GM13976 (cell line): Measurements from ENCODE around the gene THBS4.

Experiments
- DNase-seq: peaks from one replicate; pipeline ENCODE4 v3.0.0; 2012; ENCODE audit warnings: low spot score
- in situ Hi-C: fragments of 300-500 bp; cut with MboI; formaldehyde crosslinking; loops from one replicate; pipeline ENCODE4 v1.12.0; 2022; ENCODE audit warnings: low sequenced_read_pairs, mixed read lengths, inconsistent platforms; ENCODE audit not compliant: unreplicated experiment
- TF ChIP-seq, protein P1 (sequence below): IDR thresholded peaks from 2 replicates; pipeline ENCODE4 v1.5.1; 2012; ENCODE audit warnings: borderline replicate concordance, mild to moderate bottlenecking; ENCODE audit not compliant: insufficient read depth; ENCODE audit errors: extremely low read depth, missing control alignments, control extremely low read depth

THBS4 gene

DNA sequence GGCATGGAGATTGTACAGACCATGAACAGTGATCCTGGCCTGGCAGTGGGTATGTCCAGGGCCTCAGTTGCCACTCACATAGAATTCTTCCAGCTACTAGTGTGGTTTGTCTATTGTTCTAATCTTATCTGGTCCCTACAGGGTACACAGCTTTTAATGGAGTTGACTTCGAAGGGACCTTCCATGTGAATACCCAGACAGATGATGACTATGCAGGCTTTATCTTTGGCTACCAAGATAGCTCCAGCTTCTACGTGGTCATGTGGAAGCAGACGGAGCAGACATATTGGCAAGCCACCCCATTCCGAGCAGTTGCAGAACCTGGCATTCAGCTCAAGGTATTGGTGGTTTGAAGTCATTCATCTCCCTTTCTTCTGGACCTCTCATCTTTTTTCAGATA lies 43.8 kb downstream of the THBS4 start:
- TF ChIP-seq, protein P1, sequence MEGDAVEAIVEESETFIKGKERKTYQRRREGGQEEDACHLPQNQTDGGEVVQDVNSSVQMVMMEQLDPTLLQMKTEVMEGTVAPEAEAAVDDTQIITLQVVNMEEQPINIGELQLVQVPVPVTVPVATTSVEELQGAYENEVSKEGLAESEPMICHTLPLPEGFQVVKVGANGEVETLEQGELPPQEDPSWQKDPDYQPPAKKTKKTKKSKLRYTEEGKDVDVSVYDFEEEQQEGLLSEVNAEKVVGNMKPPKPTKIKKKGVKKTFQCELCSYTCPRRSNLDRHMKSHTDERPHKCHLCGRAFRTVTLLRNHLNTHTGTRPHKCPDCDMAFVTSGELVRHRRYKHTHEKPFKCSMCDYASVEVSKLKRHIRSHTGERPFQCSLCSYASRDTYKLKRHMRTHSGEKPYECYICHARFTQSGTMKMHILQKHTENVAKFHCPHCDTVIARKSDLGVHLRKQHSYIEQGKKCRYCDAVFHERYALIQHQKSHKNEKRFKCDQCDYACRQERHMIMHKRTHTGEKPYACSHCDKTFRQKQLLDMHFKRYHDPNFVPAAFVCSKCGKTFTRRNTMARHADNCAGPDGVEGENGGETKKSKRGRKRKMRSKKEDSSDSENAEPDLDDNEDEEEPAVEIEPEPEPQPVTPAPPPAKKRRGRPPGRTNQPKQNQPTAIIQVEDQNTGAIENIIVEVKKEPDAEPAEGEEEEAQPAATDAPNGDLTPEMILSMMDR: no peak
- in situ Hi-C loops: no loop called here
- no peak for DNase-seq

DNA sequence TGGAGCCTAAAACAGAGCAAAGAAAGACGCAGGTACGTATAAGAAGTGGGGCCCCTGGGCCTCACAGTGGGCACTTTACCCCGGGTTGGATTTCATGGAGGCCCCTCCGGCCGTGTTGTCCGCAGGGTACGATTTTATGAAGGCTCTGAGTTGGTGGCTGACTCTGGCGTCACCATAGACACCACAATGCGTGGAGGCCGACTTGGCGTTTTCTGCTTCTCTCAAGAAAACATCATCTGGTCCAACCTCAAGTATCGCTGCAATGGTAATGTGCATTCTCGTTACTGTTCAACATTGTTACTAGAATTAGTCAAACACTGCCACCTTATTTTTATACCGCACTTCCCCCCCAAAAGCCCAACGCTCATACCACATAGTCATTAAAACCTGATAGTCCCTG lies 47.1 kb downstream of the THBS4 start:
- DNase-seq: no peak
- TF ChIP-seq, protein P1: no peak
- in situ Hi-C loops: no loop called here

DNA sequence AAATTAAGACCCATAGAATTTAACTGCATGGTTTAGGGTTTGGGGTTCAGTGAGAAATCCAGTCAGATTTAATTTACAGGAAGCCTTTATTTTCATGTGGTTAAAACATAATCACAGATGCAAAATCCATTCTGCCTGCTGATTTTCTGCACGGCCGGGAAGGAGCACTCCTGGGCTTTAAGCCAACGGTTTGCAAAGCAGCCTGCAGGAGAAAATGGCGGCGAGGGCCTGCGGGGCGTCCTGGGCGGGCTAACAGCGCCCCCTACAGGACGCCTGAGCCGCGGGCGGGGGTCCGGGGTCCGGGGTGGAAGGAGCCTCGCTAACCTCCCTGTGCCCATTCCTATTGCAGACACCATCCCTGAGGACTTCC lies 47.6 kb downstream of the THBS4 start:
- TF ChIP-seq, protein P1: peak; percentile 44
- in situ Hi-C loops: no loop called here
- peak; percentile 75 for DNase-seq

DNA sequence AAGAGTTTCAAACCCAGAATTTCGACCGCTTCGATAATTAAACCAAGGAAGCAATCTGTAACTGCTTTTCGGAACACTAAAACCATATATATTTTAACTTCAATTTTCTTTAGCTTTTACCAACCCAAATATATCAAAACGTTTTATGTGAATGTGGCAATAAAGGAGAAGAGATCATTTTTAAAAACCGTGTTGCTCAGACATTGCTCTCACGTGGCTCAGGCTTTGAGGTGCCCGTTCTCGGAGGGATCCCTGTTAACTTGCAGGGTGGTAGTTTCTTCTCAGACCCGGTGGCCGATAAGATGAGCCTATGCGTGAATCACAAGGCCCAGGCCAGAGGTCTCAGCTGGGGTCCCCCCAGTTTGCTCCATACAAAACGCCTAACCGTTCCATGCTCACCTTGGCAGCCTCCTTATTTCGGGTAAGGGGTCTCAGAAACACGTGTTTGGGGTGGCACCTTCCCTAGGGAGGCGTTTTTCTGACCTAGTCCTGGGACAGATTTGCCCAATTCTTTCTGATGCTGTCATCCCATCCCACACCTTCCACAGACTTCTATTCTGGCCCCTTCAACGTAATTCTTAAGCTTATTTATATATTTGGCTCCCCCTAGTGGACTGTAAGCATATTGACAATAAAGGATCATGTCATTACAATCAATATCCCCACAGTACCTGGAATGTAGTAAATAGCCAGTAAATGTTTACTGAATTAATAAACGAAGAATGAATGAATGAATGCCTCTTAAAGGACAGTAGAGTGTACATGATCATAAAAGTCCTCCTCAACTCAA lies 48.1 kb downstream of the THBS4 start:
- TF ChIP-seq, protein P1: peak; percentile 64
- in situ Hi-C loops: no loop called here
- peak; percentile 79 for DNase-seq

DNA sequence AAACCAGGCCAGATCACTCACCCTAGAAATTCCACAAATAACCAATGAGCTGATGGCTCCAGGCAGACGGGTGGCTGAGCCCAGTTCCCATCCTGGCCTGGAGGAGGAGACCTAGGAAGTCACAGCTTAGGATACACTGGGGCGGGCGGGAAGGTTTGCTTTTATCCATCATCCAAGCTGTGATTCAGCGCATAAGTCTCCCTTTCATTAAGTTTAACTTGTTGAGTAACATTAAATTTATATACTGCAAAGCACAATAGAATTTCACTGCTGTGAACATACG lies 55.7 kb downstream of the THBS4 start:
- no peak for DNase-seq
- TF ChIP-seq, protein P1: no peak
- in situ Hi-C loops: loop anchor here (10.0 kb wide), 1 partner anchor 204 kb away; no protein-coding TSS in a partner anchor

DNA sequence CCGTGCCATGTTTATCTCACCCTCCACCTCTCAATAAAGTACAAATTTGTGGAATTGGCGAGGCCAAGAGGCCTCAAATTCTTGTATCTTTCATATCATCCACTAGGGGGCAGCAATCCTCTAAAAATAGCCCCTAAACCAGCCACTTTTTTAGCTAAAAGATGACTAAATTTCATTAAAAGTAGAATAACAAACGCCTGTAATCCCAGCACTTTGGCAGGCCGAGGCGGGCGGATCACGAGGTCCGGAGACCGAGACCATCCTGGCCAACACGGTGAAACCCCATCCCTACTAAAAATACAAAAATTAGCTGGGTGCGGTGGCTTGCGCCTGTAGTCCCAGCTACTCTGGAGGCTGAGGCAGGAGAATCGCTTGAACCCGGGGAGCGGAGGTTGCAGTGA lies 56.6 kb downstream of the THBS4 start:
- in situ Hi-C loops: loop anchor here (10.0 kb wide), 1 partner anchor 203 kb away; no protein-coding TSS in a partner anchor

More for the DNA sequence above, 56.6 kb downstream of the THBS4 start:
- TF ChIP-seq, protein P1: peak; percentile 42
- DNase-seq: peak; percentile 78
